Effector memory CD8-positive, alpha-beta T cell (primary cell): ENCODE measurements around the gene ANXA2.

ENCODE experiments used
- ATAC-seq: fragments of 150-1000 bp; cut with Tn5 transposase; replicated peaks from 2 replicates; pipeline ENCODE4 v1.10.0; 2021; ENCODE audit warnings: mild to moderate bottlenecking, moderate library complexity
- DNase-seq, 3 experiments: peaks; one replicate each; pipeline ENCODE4 v3.0.0; 2021
- H3K27ac Mint-ChIP-seq, 2 donors: one replicate each; pipeline ENCODE4 v1.8.0; 2022; ENCODE audit warnings: mild to moderate bottlenecking in 2 of 2, mixed read lengths in 2 of 2, moderate library complexity in 2 of 2
- H3K27me3 Mint-ChIP-seq, 2 donors: one replicate each; pipeline ENCODE4 v1.8.0; 2022; ENCODE audit warnings: mixed read lengths in 2 of 2
- H3K36me3 Mint-ChIP-seq: one replicate; pipeline ENCODE4 v1.8.0; 2022; ENCODE audit warnings: mild to moderate bottlenecking, moderate library complexity, mixed read lengths; ENCODE audit not compliant: insufficient read depth
- H3K4me1 Mint-ChIP-seq, 2 donors: one replicate each; pipeline ENCODE4 v1.8.0; 2022; ENCODE audit warnings: low read depth in 2 of 2, mixed read lengths in 2 of 2
- H3K4me3 Mint-ChIP-seq, 2 donors: one replicate each; pipeline ENCODE4 v1.8.0; 2022; ENCODE audit warnings: mild to moderate bottlenecking in 2 of 2, mixed read lengths in 2 of 2, moderate library complexity in 2 of 2
- H3K9me3 Mint-ChIP-seq, 2 donors: one replicate each; pipeline ENCODE4 v1.8.0; 2022; ENCODE audit warnings: mixed read lengths in 2 of 2
- total RNA-seq, 9 experiments: gene quantifications; one replicate each; lab custom pipeline; 2026; lab: John Stamatoyannopoulos, UW

The ANXA2 gene
- total RNA-seq, result 186 to 416 (median 217) reads per million in 9 experiments

DNA sequence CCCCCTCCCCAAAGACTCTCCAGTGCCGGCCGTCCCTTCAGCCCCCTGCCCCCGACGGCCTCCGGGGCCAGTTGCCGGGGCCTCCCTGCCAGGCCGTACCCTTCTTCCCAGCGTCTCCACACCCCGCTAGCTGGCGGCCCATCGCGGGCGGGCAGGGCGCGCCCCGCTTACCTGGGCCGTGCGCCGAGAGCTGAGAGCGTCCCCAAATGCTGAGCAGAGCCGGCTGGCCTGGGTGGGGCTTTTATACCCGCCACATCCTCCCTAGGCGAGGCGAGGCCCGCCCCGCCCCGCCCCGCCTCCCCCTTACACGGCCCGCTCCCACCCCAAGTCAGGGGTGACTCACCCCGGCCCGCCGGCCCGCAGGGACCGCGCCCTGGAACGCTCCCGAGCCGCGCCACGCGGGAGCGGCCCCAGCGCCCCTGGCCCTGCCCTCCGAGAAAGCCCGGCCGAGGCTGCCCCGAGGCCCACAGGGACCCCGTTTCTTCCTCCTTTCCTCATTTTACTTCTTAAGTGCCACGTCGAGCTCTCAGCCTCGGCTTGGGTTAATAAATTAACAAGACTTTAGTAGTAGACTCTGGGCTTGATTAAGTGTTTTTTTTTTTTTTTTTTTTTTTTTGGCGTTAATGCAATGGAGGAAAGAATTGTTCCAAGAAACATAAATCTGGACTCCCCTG lies at the start of gene ANXA2:
TSS of gene ANXA2 (minus strand) at position 215 of the 674 bp plus-strand sequence. CDS start 11,911 bp downstream, outside the sequence.
- H3K4me3 Mint-ChIP-seq, result peak within 1 kb of the TSS; percentile 90 to 92
- H3K4me1 Mint-ChIP-seq, result peaks cover 48 to 55% of the 10 kb centered on the region in 2 donors
- H3K27me3 Mint-ChIP-seq, result no peaks in the 10 kb centered on the region
- peak within 1 kb of the TSS; percentile 97 to 100 for H3K27ac Mint-ChIP-seq
- peaks cover 39% of the 10 kb centered on the region for H3K36me3 Mint-ChIP-seq
- ATAC-seq (peak; percentile 76), DNase-seq (peak; percentile 70 to 74 (median 72))
- no peaks in the 10 kb centered on the region for H3K9me3 Mint-ChIP-seq

- Mint-ChIP-seq H3K36me3 (peaks cover 21% of the 10 kb centered on the region), H3K27ac (no peak overlapping the region), H3K27me3 (no peaks in the 10 kb centered on the region), H3K4me1 (peaks cover 2 to 4% of the 10 kb centered on the region in 2 donors), H3K4me3 (no peak overlapping the region), H3K9me3 (no peaks in the 10 kb centered on the region)
- DNase-seq (no peak), ATAC-seq (no peak)
Observed at GRCh38 chr15:60444289-60444912, 46.6 kb upstream of the ANXA2 start.

DNA sequence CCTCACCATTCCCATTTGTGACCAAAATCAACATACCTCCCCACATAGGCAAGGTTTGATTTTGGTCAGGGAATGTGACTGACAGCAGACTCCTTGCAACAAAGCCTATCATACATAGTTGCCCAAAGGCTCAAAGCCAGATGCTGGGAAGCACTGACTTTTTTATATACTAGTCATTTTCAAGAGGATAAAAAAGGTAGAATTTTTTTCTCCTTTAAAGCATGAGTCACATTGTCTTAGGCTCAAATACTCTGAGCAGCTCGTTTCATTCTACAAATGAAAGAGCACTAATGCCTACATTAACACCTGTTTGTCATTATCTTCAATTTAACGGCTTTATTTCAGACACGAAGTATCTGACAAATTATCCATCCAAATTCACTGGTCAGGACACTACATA lies 45.0 kb upstream of the ANXA2 start:
- Mint-ChIP-seq H3K27ac (no peak overlapping the region), H3K27me3 (no peaks in the 10 kb centered on the region), H3K9me3 (no peaks in the 10 kb centered on the region), H3K4me1 (peaks cover 2 to 4% of the 10 kb centered on the region in 2 donors), H3K36me3 (peaks cover 11% of the 10 kb centered on the region), H3K4me3 (no peak overlapping the region)
- no peak for ATAC-seq
- DNase-seq, result no peak

GRCh38 chr15:60442031-60442650 lies 44.4 kb upstream of the ANXA2 start:
- Mint-ChIP-seq H3K9me3 (no peaks in the 10 kb centered on the region), H3K27ac (no peak overlapping the region), H3K27me3 (no peaks in the 10 kb centered on the region), H3K4me1 (peaks cover 2 to 4% of the 10 kb centered on the region in 2 donors), H3K4me3 (no peak overlapping the region), H3K36me3 (peaks cover 9% of the 10 kb centered on the region)
- ATAC-seq (no peak), DNase-seq (no peak)

DNA sequence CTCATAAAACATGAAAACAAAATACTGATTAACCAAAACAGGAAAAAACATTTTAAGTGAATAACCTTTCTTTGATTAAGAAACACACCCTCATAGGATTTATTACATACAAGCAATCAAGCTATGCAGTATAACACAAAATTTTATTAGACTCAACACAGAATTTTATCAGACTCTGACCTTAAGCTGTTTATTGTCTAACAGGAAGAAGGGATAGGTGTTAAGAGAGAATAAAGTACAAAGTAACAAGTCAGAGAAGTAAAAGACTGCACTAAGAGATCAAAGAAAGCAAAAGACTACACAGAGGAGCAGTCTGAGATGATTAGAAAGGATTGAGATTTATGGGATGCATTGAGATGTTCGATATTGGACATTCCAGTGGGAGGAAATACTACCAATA lies 43.5 kb upstream of the ANXA2 start:
- peaks cover 5% of the 10 kb centered on the region for H3K36me3 Mint-ChIP-seq
- no peak for DNase-seq
- H3K9me3 Mint-ChIP-seq, result no peaks in the 10 kb centered on the region
- H3K4me3 Mint-ChIP-seq, result no peak overlapping the region
- H3K27ac Mint-ChIP-seq, result peak overlapping the region in 1 of 2 donors; percentile 13
- ATAC-seq, result no peak
- H3K4me1 Mint-ChIP-seq, result peaks cover 2 to 4% of the 10 kb centered on the region in 2 donors
- no peaks in the 10 kb centered on the region for H3K27me3 Mint-ChIP-seq

GRCh38 chr15:60438646-60439045 lies 40.9 kb upstream of the ANXA2 start:
- Mint-ChIP-seq H3K4me3 (no peak overlapping the region), H3K9me3 (no peaks in the 10 kb centered on the region), H3K36me3 (peaks cover 25% of the 10 kb centered on the region), H3K27me3 (no peaks in the 10 kb centered on the region), H3K27ac (no peak overlapping the region), H3K4me1 (peaks cover 2 to 4% of the 10 kb centered on the region in 2 donors)
- DNase-seq, result no peak
- no peak for ATAC-seq

- ATAC-seq (no peak), DNase-seq (no peak)
- H3K27me3 Mint-ChIP-seq, result no peaks in the 10 kb centered on the region
- no peaks in the 10 kb centered on the region for H3K9me3 Mint-ChIP-seq
- no peak overlapping the region for H3K4me3 Mint-ChIP-seq
- no peaks in the 10 kb centered on the region for H3K4me1 Mint-ChIP-seq
- peaks cover 13% of the 10 kb centered on the region for H3K36me3 Mint-ChIP-seq
- H3K27ac Mint-ChIP-seq, result no peak overlapping the region
Observed at GRCh38 chr15:60428935-60429334, 31.1 kb upstream of the ANXA2 start.

DNA sequence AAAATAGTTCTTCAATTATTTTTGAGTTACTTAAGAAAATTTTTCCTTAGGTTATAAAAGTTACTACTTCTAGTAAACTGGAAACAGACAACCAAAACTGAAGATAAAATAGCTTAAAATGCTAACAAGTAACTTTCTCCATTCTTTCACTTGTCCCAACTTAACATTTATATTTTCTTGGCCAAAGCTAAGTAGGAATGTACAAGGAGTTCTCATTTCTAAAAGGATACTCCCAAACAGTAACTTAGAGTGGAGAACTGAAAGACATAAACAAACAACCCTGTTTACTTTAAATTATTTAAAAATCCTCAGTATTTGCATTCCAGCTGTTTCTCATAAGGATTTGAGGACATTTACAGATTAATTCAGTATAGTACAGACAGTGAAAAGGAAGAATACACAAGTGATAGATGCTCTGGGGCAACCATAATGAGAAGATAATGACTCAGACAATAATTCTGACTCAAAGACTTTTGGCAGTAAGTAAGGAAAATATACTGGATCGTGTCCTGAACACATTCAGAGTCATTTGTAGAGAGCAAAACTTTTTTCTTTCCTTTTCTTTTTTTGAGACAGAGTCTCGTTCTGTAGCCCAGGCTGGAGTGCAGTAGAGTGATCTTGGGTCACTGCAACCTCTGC lies 29.2 kb upstream of the ANXA2 start:
- no peaks in the 10 kb centered on the region for H3K27me3 Mint-ChIP-seq
- ATAC-seq, result no peak

DNA sequence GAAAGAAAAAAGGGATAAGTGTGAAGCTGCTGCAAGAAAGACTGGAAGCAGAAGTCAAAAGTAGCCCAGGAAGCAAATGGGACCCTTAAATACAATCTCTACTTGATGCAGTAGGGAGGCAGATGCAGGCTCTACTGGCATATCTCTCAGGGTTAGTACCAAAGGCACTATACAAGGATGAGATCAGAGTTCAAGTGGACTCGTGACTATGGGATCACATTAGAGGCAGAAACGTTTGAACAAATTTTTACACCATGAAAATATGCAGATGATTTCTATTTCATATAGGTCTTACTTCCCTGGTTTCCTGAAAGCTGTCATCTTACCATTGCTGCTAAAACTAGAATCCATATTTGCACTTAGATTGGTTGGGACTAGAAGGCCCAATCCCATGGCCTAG lies 27.7 kb upstream of the ANXA2 start:
- Mint-ChIP-seq H3K4me3 (no peak overlapping the region), H3K27me3 (no peaks in the 10 kb centered on the region), H3K27ac (no peak overlapping the region), H3K9me3 (no peaks in the 10 kb centered on the region), H3K36me3 (peaks cover under 1% of the 10 kb centered on the region), H3K4me1 (no peaks in the 10 kb centered on the region)
- DNase-seq, result no peak
- ATAC-seq, result no peak

More for the DNA sequence above, 29.2 kb upstream of the ANXA2 start:
- DNase-seq, result no peak
- Mint-ChIP-seq H3K4me3 (no peak overlapping the region), H3K4me1 (no peaks in the 10 kb centered on the region), H3K36me3 (peaks cover 9% of the 10 kb centered on the region), H3K9me3 (no peaks in the 10 kb centered on the region), H3K27ac (no peak overlapping the region)

- H3K4me1 Mint-ChIP-seq, result no peaks in the 10 kb centered on the region
Observed at GRCh38 chr15:60424006-60424405, 26.2 kb upstream of the ANXA2 start.

DNA sequence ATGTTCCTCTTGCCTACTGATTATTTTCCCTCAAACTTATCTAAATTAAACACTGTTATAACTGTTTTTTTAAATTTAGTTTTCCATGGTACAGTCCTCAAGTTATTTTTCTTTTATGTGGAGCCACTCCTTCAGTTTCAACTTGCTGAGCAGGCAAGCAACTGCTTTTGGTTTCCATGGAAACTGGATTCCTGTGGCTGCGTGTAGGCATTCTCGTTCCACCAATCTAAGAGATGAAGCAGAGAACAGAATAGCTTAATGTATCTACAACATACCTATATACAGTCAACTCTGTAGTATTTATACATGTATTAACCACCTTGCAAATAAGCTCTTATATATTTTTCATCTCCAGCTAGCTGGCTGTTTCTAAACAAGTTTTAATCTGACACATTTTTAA lies 25.8 kb upstream of the ANXA2 start:
- Mint-ChIP-seq H3K27me3 (no peaks in the 10 kb centered on the region), H3K4me1 (no peaks in the 10 kb centered on the region), H3K36me3 (no peaks in the 10 kb centered on the region), H3K27ac (peak overlapping the region in 1 of 2 donors; percentile 33), H3K9me3 (no peaks in the 10 kb centered on the region), H3K4me3 (no peak overlapping the region)
- DNase-seq, result no peak
- no peak for ATAC-seq

More at GRCh38 chr15:60424006-60424405, 26.2 kb upstream of the ANXA2 start:
- Mint-ChIP-seq H3K27me3 (no peaks in the 10 kb centered on the region), H3K4me3 (no peak overlapping the region), H3K9me3 (no peaks in the 10 kb centered on the region), H3K27ac (peak overlapping the region in 1 of 2 donors; percentile 33), H3K36me3 (no peaks in the 10 kb centered on the region)
- ATAC-seq, result no peak
- DNase-seq, result no peak

- Mint-ChIP-seq H3K36me3 (no peaks in the 10 kb centered on the region), H3K9me3 (no peaks in the 10 kb centered on the region), H3K27ac (no peak overlapping the region), H3K4me3 (no peak overlapping the region), H3K4me1 (no peaks in the 10 kb centered on the region), H3K27me3 (no peaks in the 10 kb centered on the region)
- ATAC-seq (no peak), DNase-seq (no peak)
Observed at GRCh38 chr15:60421544-60421943, 23.8 kb upstream of the ANXA2 start.

GRCh38 chr15:60420203-60420716 lies 22.5 kb upstream of the ANXA2 start:
- Mint-ChIP-seq H3K27me3 (no peaks in the 10 kb centered on the region), H3K27ac (peak overlapping the region in 1 of 2 donors; percentile 76), H3K4me1 (no peaks in the 10 kb centered on the region), H3K36me3 (no peaks in the 10 kb centered on the region), H3K9me3 (no peaks in the 10 kb centered on the region), H3K4me3 (no peak overlapping the region)
- no peak for ATAC-seq
- no peak for DNase-seq
